HG02973 (cell line): Measurements from ENCODE around the gene TMEM138.

Experiments
- ATAC-seq: cut with Tn5 transposase; IDR thresholded peaks from one replicate; pipeline ENCODE4 v1.9.1; 2021; ENCODE audit warnings: moderate library complexity; ENCODE audit not compliant: unreplicated experiment

The TMEM138 gene

GRCh38 chr11:61361741-61362541, at the start of gene TMEM138, which contains the start of gene CYB561A3:
TMEM138 (plus strand) TSS chr11:61362374; CDS start chr11:61364391, 2,017 bp downstream.
CYB561A3 (minus strand) TSS chr11:61361882; CDS start chr11:61356713, 5,169 bp downstream.
- peak; percentile 84 for ATAC-seq

DNA sequence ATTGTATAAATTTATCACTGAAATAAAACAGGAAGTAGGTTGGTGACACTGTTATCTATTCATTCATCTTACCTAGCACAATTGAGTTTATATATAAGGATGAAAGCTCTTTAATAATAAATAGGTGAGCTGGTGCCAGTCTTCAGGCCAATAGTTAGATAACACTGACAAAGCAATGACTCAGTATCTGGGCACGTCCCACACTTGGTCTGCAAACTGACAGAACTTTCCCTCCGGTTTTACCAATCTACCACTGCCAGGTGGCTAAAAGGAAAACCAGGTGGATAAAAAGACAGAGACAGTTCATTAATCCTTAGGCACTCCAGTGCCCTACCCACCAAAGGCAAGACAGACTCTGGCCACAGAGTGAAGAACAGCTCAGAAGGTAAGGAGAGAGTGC, 46.9 kb upstream of the TMEM138 start:
- ATAC-seq: no peak

DNA sequence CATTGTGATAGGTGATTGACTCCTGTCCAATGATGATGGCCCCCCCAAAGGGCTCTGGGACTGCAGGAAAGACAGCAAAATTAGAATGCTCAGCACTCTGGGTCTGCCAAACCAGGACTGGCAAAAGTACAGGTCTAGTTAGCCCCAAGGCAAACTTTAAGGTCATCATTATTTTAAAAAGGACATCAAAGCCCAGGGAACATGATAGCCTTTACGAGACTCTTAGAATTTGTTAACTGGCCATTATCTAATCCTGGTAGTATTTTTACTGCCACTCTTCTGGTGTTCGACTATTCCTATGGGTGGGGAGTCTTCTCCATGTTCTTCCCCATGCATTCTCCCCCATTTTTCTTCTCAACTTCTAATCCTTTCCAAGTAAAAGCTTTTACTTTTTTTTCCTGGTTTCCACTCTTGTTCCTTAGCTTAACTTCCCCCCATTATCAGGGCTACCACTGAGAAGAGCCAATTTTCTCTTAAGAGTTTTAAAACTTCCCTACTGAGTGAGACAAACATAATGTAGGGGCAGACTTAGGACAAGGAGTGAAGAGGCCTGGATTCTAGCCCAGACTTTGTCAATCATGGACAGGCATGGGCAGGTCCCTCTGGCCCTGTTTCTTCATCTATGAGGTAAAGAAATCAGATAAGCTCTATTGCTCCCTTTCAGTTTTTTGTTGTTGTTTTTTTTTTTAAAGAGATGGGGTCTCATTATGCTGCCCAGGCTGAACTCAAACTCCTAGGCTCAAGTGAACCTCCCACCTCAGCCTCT, 36.3 kb upstream of the TMEM138 start:
- no peak for ATAC-seq

- ATAC-seq: no peak
Observed at GRCh38 chr11:61327669-61328071, 34.5 kb upstream of the TMEM138 start.

- ATAC-seq: no peak
Observed at GRCh38 chr11:61328351-61328750, 33.8 kb upstream of the TMEM138 start.

GRCh38 chr11:61329871-61330270, 32.3 kb upstream of the TMEM138 start:
- no peak for ATAC-seq

DNA sequence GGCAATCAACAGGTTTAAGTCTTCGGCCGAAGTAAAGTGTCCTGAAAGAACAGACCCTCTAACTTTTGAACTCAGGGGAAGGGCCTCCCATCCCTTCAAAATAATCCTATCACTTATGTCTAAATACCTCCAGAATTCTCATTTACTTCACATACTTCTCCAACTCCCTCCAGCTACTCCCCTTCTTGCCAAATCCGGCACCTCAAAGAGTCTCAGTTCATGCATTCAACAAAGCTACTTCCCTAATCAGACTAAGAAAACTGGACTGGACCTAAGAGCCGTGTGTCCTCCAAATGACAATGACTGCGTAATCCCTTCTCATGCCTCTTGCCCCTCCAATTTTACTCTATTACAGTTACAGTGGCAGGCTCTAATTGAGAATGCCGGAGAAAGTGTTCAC, 30.5 kb upstream of the TMEM138 start:
- no peak for ATAC-seq

- ATAC-seq: peak; percentile 3
Observed at GRCh38 chr11:61332281-61332796, 29.8 kb upstream of the TMEM138 start.

- peak; percentile 82 for ATAC-seq
Observed at GRCh38 chr11:61332797-61333549, 29.2 kb upstream of the TMEM138 start, which contains the start of the genes DDB1 and TKFC. DDB1 (minus strand) TSS chr11:61333105; CDS start chr11:61332968, 137 bp downstream. TKFC (plus strand) TSS chr11:61333228; CDS start chr11:61334729, 1,501 bp downstream.

GRCh38 chr11:61333550-61334433, 28.4 kb upstream of the TMEM138 start:
- no peak for ATAC-seq

DNA sequence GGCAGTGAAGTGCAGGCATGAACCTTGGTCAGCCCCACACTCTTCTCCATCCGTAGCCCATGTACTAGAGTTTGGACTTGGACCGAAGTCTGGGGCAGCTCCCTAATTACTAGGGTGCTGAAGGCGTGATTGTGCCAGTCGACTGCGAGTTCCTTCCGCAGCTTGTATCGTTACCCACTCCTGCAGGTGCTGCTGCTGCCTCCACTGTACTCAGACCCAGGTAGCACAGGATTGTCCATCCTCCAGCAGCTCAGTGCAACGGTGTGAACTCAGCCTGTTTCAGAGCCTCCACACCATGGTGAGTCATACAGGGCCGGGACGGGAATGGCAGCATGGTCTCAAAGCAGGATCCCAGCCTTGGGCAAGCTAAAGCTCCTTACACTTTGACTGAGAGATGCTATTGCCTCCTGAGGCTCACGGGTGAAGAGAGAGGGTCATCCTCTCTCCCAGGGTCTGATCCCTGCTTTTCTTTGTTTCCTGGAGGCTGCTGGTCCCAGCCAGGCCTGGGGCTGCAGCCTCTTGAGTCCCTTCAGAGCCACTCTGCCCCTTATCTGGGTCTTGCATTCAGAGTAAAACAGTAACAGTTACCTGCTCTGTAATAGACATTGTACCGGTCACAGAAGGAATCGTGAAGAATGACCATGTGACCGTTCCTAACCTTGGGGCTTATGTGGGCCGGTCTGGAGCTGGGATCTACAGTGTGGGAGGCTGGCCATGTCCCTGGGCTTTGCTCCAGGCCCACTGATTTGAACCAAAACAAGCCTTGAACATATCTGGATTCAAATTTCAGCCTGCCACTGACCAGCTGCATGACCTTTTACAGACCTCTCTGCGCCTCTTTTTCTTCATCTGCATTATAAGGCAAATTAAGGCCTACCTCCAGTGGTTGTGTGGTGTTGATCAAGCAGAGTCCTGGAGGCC, 27.5 kb upstream of the TMEM138 start:
- no peak for ATAC-seq

DNA sequence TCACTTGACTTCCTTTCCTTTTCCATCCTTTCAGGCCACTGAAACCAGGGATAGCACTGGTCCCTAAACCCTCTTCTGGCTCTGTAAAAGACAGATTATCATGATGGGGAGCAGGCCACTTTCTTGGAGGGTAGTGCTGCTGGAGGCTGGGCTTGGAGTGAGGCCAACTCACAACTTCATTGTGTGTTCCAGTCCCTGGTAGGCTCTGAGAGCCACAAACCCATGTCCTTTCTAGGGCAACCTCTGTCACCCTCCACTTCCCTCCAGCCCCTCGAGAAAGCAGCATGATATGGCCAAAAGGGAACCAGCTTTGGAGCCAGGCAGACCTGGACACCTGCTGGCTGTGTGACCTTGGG, 26.8 kb upstream of the TMEM138 start:
- no peak for ATAC-seq

DNA sequence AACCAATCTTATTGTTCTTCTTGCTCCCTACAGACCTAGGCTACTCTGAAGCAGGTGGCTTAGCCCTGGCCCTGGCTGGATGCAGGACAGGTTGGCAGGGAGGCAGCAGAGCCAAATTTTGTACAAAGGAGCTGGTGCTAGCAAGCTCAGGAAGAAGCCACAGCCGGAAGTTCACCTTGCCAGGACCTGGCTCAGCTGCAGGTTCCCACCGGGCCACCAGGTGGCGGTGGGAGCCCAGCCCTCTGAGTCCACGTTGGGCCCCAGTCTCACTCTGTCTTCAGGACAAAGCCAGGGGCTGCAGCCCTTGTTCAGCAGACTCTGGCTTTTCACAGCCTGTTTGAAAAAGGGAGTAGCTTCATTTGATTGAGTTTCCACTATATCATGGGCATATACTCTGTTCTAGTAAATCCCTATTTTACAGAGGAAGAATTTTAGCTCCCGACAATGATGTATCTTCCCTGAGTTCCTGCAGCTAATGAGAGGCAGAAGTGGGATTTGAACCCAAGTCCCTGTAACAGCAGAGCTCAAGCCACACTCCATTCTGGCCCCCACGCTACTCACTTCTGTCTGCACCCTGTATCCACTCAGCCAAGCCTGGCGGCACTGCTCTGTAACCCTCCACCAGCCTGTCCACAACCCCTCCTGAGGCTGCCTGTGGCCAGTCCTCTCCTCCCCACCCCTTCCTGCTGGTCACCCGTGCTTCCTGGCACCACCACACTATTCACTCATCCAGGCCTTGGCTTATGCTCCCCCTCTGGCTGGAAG, 25.8 kb upstream of the TMEM138 start:
- ATAC-seq: peak; percentile 44

DNA sequence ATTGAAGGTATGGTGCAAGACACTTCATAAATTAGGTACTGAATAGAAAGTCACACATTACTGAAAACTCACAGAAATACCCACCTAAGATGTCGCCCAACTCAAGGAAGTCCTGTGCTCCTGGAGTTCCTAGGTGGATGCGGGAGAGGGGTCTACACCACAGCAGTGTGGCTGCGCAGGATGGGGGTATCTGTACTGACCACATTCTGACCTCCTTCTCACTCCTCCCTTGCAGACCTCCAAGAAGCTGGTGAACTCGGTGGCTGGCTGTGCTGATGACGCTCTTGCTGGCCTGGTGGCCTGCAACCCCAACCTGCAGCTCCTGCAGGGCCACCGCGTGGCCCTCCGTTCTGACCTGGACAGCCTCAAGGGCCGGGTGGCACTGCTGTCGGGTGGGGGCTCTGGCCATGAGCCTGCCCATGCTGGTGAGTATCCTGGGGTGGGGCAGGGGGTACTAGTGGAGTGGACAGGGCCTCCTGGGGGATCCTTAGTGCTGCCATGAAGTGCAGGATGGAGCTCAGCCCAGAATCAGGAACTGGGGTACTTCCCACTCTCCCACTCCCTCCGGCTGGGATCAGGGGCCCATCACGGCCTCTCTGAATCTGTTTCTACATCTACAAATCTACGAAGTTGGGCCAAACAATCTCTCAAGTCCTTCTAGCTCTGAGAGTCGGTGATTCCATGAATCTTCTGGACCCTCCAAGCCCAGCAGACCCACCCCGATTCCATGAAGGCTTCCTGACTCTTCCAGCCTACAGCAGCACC, 24.3 kb upstream of the TMEM138 start:
- ATAC-seq: no peak

DNA sequence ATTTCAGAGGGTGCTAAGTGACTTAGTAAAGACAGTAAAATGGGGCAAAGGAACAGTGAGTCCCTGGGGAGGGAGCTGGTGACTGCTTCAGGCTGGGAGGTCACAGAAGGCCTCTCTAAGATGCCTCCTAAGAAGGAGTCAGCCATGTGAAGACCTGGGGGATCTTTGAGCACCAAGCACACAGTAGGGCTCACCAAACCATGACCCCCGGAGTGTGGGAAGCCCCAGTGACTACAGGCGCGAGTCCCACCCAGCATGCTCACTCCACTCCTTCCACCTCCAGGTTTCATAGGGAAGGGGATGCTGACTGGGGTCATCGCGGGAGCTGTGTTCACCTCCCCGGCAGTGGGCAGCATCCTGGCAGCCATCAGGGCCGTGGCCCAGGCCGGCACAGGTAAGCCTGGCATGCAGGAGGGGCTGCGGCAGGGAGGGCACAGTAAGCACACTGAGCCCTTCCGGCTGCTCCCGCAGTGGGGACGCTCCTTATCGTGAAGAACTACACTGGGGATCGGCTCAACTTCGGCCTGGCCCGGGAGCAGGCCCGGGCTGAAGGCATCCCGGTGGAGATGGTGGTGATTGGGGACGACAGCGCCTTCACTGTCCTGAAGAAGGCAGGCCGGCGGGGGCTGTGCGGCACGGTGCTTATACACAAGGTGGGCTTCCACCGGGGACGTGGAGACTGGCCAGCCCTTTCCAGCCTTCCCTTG, 23.2 kb upstream of the TMEM138 start:
- ATAC-seq: no peak

GRCh38 chr11:61339490-61339878, 22.7 kb upstream of the TMEM138 start:
- no peak for ATAC-seq

GRCh38 chr11:61340979-61341378, 21.2 kb upstream of the TMEM138 start:
- ATAC-seq: no peak
